ENCODE measurements around the gene DLEC1. TPM values are rescaled to one million over a fixed set of nuclear protein-coding genes. Genes with fewer than 3 reads are reported as not detected.

DLEC1 gene
- total RNA-seq, 4 donors from 2014 or later = 0.08 to 2.9 (median 0.57) TPM

- intact Hi-C loops (cut with DNase I; ENCODE audit: low total_unique reads) = loop anchor here (10.0 kb wide), 1 partner anchor 108 kb away; no protein-coding TSS in a partner anchor
- 85 to 91% methylated on average over 7 of the region's 7 CpGs for WGBS, 2 donors
- TF ChIP-seq, protein P1, sequence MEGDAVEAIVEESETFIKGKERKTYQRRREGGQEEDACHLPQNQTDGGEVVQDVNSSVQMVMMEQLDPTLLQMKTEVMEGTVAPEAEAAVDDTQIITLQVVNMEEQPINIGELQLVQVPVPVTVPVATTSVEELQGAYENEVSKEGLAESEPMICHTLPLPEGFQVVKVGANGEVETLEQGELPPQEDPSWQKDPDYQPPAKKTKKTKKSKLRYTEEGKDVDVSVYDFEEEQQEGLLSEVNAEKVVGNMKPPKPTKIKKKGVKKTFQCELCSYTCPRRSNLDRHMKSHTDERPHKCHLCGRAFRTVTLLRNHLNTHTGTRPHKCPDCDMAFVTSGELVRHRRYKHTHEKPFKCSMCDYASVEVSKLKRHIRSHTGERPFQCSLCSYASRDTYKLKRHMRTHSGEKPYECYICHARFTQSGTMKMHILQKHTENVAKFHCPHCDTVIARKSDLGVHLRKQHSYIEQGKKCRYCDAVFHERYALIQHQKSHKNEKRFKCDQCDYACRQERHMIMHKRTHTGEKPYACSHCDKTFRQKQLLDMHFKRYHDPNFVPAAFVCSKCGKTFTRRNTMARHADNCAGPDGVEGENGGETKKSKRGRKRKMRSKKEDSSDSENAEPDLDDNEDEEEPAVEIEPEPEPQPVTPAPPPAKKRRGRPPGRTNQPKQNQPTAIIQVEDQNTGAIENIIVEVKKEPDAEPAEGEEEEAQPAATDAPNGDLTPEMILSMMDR (IDR thresholded peaks at IDR 0.05) = no peak
- no peak for TF ChIP-seq POLR2A (IDR thresholded peaks at IDR 0.05)
- peak in 1 of 2 donors; percentile 81 for DNase-seq (ENCODE audit: low spot score in 2 of 2)
- no peak overlapping the region for H3K4me3 ChIP-seq (ENCODE audit: low read depth, poor library complexity, severe bottlenecking)
Observed at GRCh38 chr3:38112378-38112761, 73.4 kb downstream of the DLEC1 start.

DNA sequence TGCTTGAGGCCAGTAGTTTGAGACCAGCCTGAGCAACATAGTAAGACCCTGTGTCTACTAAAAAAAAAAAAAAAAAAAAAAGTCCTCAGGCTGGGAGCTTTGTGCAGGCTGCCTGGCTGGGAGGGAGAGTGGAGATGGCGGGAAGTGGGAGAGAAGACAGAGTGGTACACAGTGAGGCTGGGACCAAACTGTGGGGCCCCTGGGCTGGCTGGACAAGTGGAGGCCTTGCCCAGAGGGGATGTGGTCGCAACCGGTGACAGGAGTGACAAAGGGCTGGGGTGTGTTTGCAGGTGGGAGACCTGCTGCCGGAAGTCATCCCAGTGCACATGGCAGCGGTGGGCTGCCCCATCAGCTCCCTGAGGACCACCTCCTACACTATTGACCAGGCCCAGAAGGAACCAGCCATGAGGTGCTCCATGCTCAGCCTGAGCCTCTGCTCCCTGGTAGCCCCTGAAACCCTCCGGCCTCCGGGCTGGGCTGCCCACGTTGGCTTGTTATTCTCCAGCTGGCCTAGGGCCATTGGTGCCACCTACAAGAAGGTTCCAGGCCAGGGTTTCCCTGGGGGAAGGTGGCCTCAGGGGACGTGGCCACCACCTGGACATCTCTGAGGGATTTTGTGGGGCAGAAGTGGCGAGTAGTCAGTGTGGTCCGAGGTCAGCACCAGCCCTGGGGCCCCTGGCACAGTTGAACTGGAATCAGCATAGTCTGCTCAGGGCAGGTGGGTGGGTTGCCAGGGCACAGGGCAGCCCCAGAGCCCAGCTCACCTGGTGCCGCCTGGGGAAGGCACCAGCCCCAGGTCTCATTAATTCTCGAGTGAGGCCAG is 75.3 kb downstream of the DLEC1 start:
- intact Hi-C loops (cut with DNase I; ENCODE audit: low total_unique reads) = loop anchor here (10.0 kb wide), 1 partner anchor 109 kb away; no protein-coding TSS in a partner anchor
- H3K4me3 ChIP-seq (ENCODE audit: low read depth, poor library complexity, severe bottlenecking) = no peak overlapping the region
- TF ChIP-seq POLR2A (IDR thresholded peaks at IDR 0.05) = no peak
- TF ChIP-seq, protein P1 (IDR thresholded peaks at IDR 0.05) = no peak
- WGBS, 2 donors = 83 to 85% methylated on average over 10 to 12 of the region's 13 CpGs
- DNase-seq (ENCODE audit: low spot score in 2 of 2) = peak in 1 of 2 donors; percentile 82

- DNase-seq (ENCODE audit: low spot score in 2 of 2) = peak in 1 of 2 donors; percentile 65
- WGBS, 2 donors = 76 to 78% methylated on average over 12 to 13 of the region's 13 CpGs
- TF ChIP-seq, protein P1 (IDR thresholded peaks at IDR 0.05) = no peak
- no peak for TF ChIP-seq POLR2A (IDR thresholded peaks at IDR 0.05)
- H3K4me3 ChIP-seq (ENCODE audit: low read depth, poor library complexity, severe bottlenecking) = no peak overlapping the region
- intact Hi-C loops (cut with DNase I; ENCODE audit: low total_unique reads) = loop anchor here (10.0 kb wide), 1 partner anchor 110 kb away; no protein-coding TSS in a partner anchor
Observed at GRCh38 chr3:38114875-38115644, 76.1 kb downstream of the DLEC1 start.

DNA sequence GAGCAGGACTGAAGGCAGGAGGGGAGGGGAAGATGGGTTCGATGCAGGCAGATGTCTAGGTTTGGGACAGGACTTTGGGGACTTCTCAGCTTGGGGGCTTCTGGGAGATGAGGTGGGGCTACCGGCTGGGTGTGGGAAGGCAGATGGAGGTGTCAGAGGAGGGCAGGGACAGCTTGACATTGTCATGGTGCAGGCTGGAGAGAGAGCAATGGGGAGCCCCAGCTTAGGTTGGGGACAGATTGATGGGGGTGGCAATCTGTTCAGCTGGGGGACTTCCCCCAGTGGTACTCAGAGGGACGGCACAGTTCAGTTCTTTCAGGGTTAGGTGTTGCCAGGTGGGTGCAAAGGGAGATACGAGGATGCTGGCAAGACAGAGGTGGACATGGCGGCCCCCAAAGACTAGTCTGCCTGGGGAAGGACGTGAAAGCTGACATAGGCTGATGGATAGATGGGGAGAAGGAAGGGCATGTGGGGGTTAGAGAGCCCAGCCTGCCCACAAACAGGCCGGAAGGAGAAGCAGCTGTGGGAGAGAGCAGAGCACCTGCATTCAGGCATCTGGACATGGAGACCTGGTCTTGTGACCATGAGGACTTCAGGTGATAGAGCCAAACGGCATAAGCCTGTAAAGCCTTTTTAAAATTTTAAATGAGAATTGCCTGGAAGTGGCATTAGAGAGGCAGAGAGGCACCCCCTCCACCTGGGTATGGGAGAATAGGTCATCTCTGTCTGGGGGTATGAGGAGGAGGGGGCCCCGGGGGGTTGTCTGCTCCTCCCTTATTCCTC is 76.8 kb downstream of the DLEC1 start:
- DNase-seq (ENCODE audit: low spot score in 2 of 2) = peak in 1 of 2 donors; percentile 28
- no peak for TF ChIP-seq POLR2A (IDR thresholded peaks at IDR 0.05)
- TF ChIP-seq, protein P1 (IDR thresholded peaks at IDR 0.05) = no peak
- intact Hi-C loops (cut with DNase I; ENCODE audit: low total_unique reads) = loop anchor here (10.0 kb wide), 1 partner anchor 111 kb away; no protein-coding TSS in a partner anchor

GRCh38 chr3:38116471-38117162 is 77.6 kb downstream of the DLEC1 start:
- peak in 1 of 2 donors; percentile 75 for DNase-seq (ENCODE audit: low spot score in 2 of 2)
- TF ChIP-seq, protein P1 (IDR thresholded peaks at IDR 0.05) = no peak
- TF ChIP-seq POLR2A (IDR thresholded peaks at IDR 0.05) = no peak
- WGBS, 2 donors = 82 to 84% methylated on average over 6 to 10 of the region's 12 CpGs
- no peak overlapping the region for H3K4me3 ChIP-seq (ENCODE audit: low read depth, poor library complexity, severe bottlenecking)
- intact Hi-C loops (cut with DNase I; ENCODE audit: low total_unique reads) = loop anchor here (10.0 kb wide), 1 partner anchor 112 kb away; no protein-coding TSS in a partner anchor

More for the DNA sequence above, 76.8 kb downstream of the DLEC1 start:
- 66 to 73% methylated on average over 9 of the region's 9 CpGs for WGBS, 2 donors
- no peak overlapping the region for H3K4me3 ChIP-seq (ENCODE audit: low read depth, poor library complexity, severe bottlenecking)

Measured in lower leg skin (tissue), 4 donors.